ENCODE results near the gene ADGRG4. TPM values are rescaled to one million over a fixed set of nuclear protein-coding genes. Genes with fewer than 3 reads are reported as not detected.
A peak's percentile ranks its signal among the peaks of the same experiment; 100 is the strongest.
"Not testable (repeated sequence)": the region's sequence is repeated elsewhere in the genome, so short reads cannot be mapped to it uniquely, and the experiment has no call there.

ADGRG4 gene, protein sequence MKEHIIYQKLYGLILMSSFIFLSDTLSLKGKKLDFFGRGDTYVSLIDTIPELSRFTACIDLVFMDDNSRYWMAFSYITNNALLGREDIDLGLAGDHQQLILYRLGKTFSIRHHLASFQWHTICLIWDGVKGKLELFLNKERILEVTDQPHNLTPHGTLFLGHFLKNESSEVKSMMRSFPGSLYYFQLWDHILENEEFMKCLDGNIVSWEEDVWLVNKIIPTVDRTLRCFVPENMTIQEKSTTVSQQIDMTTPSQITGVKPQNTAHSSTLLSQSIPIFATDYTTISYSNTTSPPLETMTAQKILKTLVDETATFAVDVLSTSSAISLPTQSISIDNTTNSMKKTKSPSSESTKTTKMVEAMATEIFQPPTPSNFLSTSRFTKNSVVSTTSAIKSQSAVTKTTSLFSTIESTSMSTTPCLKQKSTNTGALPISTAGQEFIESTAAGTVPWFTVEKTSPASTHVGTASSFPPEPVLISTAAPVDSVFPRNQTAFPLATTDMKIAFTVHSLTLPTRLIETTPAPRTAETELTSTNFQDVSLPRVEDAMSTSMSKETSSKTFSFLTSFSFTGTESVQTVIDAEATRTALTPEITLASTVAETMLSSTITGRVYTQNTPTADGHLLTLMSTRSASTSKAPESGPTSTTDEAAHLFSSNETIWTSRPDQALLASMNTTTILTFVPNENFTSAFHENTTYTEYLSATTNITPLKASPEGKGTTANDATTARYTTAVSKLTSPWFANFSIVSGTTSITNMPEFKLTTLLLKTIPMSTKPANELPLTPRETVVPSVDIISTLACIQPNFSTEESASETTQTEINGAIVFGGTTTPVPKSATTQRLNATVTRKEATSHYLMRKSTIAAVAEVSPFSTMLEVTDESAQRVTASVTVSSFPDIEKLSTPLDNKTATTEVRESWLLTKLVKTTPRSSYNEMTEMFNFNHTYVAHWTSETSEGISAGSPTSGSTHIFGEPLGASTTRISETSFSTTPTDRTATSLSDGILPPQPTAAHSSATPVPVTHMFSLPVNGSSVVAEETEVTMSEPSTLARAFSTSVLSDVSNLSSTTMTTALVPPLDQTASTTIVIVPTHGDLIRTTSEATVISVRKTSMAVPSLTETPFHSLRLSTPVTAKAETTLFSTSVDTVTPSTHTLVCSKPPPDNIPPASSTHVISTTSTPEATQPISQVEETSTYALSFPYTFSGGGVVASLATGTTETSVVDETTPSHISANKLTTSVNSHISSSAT (N-terminal part only)
- total RNA-seq: not detected
- total RNA-seq (2013): not detected

GRCh38 chrX:136300721-136301120 lies at the start of gene ADGRG4:
Gene ADGRG4, plus strand, starts transcription at chrX:136300963. Its CDS starts 7,815 bp downstream, at chrX:136308778.
- ATAC-seq; H3K4me3 Mint-ChIP-seq; H3K9me3 Mint-ChIP-seq; H3K36me3 ChIP-seq (ENCODE audit: control insufficient read depth, insufficient read depth, low read length); H3K4me3 ChIP-seq (ENCODE audit: low read length); H3K4me1 Mint-ChIP-seq; H3K36me3 Mint-ChIP-seq; H3K4me1 ChIP-seq (ENCODE audit: control insufficient read depth, insufficient read depth, low read length); H3K9me3 ChIP-seq (ENCODE audit: control insufficient read depth, insufficient read depth, low read length); H3K27me3 ChIP-seq (ENCODE audit: control insufficient read depth, insufficient read depth, low read length); intact Hi-C loops (cut with micrococcal nuclease); DNase-seq; H3K27ac Mint-ChIP-seq; H3K27ac ChIP-seq (ENCODE audit: low read length): not testable (repeated sequence)
- peaks cover 0 to 30% of the 10 kb centered on the region in 2 donors for H3K27me3 Mint-ChIP-seq (ENCODE audit: low read depth in 2 of 2)
- WGBS (ENCODE audit: insufficient coverage): 60% methylated on average over 1 of the region's 4 CpGs

DNA sequence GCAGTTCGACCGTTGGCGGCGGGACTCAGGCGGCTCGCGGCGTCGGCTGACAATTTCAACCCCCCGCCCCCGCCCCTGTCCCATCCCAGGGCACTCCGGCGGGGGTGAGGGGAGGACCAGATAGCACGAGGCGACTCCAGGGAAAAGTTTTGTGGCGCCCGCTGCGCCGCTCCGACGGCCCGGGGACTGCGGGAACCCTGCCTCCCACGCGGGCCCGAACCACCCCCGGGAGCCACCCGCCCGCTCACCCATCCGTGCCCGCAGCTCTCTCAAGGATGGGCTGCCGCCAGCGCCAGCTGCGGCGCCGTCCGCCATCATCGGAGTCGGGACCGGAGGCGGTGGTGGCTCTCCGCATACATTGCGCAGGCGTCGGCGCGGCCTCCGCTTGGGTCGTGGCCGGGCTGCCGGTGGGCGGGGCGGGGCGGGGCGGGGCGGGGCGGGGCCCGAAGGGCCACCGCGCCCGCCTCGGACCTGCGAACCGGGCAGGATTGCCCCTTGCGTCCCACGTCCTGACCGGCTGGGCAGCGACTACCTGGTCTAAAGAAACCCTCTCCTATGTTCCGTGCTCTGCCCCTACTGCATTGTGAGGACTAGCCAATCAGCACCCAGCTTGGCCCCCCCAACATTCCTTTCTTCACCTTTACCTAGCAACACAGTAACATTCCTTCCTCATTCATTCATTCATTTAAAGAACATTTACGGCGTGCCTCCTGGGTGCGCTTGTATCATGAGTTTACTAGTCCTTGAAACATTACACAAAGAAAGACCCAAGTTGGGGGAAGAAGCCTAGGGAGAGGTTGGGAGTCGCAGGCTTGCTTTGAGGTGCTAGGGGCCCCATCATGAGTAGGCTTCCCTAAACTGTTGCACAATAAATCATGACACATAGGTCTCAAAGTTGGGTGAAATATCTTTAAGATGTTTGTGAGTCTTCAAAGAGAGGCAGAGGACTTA lies 49.4 kb upstream of the ADGRG4 start, which contains the start of gene MAP7D3:
Gene MAP7D3, minus strand, starts transcription at position 360 of the 951 bp plus-strand sequence. Its CDS starts 42 bp downstream, at position 318.
- peaks cover 5% of the 10 kb centered on the region in 2 donors for H3K4me1 Mint-ChIP-seq
- H3K9me3 ChIP-seq (ENCODE audit: control insufficient read depth, insufficient read depth, low read length): no peaks in the 10 kb centered on the region
- peak within 1 kb of the TSS; percentile 89 for H3K4me3 Mint-ChIP-seq
- under 1% methylated on average over 69 of the region's 73 CpGs for WGBS (ENCODE audit: insufficient coverage)
- peaks cover 10% of the 10 kb centered on the region for H3K4me1 ChIP-seq (ENCODE audit: control insufficient read depth, insufficient read depth, low read length)
- ATAC-seq (peak; percentile 92 to 95 (median 92)), DNase-seq (peak; percentile 55 to 85)
- peak within 1 kb of the TSS; percentile 59 for H3K4me3 ChIP-seq (ENCODE audit: low read length)
- H3K27me3 Mint-ChIP-seq (ENCODE audit: low read depth in 2 of 2): no peaks in the 10 kb centered on the region
- intact Hi-C loops (cut with micrococcal nuclease): no loop called here
- no peaks in the 10 kb centered on the region for H3K9me3 Mint-ChIP-seq
- H3K27ac ChIP-seq (ENCODE audit: low read length): peak within 1 kb of the TSS; percentile 30
- H3K36me3 Mint-ChIP-seq: no peaks in the 10 kb centered on the region
- TF ChIP-seq, protein P1, sequence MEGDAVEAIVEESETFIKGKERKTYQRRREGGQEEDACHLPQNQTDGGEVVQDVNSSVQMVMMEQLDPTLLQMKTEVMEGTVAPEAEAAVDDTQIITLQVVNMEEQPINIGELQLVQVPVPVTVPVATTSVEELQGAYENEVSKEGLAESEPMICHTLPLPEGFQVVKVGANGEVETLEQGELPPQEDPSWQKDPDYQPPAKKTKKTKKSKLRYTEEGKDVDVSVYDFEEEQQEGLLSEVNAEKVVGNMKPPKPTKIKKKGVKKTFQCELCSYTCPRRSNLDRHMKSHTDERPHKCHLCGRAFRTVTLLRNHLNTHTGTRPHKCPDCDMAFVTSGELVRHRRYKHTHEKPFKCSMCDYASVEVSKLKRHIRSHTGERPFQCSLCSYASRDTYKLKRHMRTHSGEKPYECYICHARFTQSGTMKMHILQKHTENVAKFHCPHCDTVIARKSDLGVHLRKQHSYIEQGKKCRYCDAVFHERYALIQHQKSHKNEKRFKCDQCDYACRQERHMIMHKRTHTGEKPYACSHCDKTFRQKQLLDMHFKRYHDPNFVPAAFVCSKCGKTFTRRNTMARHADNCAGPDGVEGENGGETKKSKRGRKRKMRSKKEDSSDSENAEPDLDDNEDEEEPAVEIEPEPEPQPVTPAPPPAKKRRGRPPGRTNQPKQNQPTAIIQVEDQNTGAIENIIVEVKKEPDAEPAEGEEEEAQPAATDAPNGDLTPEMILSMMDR (IDR thresholded peaks at IDR 0.05): no peak
- H3K36me3 ChIP-seq (ENCODE audit: control insufficient read depth, insufficient read depth, low read length): no peaks in the 10 kb centered on the region
- H3K27me3 ChIP-seq (ENCODE audit: control insufficient read depth, insufficient read depth, low read length): no peaks in the 10 kb centered on the region
- peak within 1 kb of the TSS in 1 of 2 donors; percentile 82 for H3K27ac Mint-ChIP-seq

DNA sequence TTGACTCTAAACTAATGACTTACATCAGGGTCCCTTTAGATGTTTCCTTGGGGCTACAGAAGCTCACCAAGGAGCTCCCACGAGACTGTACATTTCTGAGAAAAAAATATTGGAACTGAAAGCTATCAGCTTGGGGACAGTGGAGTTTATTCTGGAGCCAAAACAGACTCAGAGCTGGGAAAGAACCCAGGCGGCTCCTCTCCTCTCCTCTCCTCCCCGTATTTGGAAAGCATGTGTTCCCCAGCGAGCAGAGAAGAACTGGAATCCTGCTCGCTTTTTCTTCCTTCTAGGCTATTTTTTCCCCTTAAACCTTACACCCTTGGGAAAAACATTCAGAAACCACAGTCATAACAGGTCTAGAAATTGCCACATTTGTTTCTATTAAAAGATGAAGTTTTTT lies 45.2 kb upstream of the ADGRG4 start:
- H3K27me3 ChIP-seq (ENCODE audit: control insufficient read depth, insufficient read depth, low read length): no peaks in the 10 kb centered on the region
- Mint-ChIP-seq H3K4me1 (peaks cover 16 to 20% of the 10 kb centered on the region in 2 donors), H3K9me3 (no peaks in the 10 kb centered on the region), H3K36me3 (no peaks in the 10 kb centered on the region), H3K4me3 (no peak overlapping the region), H3K27ac (no peak overlapping the region), H3K27me3 (ENCODE audit: low read depth in 2 of 2) (peaks cover 0 to 11% of the 10 kb centered on the region in 2 donors)
- no peak overlapping the region for H3K4me3 ChIP-seq (ENCODE audit: low read length)
- 63% methylated on average over 4 of the region's 5 CpGs for WGBS (ENCODE audit: insufficient coverage)
- intact Hi-C loops (cut with micrococcal nuclease): no loop called here
- H3K36me3 ChIP-seq (ENCODE audit: control insufficient read depth, insufficient read depth, low read length): no peaks in the 10 kb centered on the region
- DNase-seq (no peak), ATAC-seq (no peak)
- peaks cover 16% of the 10 kb centered on the region for H3K4me1 ChIP-seq (ENCODE audit: control insufficient read depth, insufficient read depth, low read length)
- H3K27ac ChIP-seq (ENCODE audit: low read length): no peak overlapping the region
- H3K9me3 ChIP-seq (ENCODE audit: control insufficient read depth, insufficient read depth, low read length): no peaks in the 10 kb centered on the region
- TF ChIP-seq, protein P1 (IDR thresholded peaks at IDR 0.05): no peak
